GM19452 (cell line): ENCODE measurements around the gene TPPP.
"Not testable (repeated sequence)": the region's sequence is repeated elsewhere in the genome, so short reads cannot be mapped to it uniquely, and the experiment has no call there.

Source experiments
- ATAC-seq: cut with Tn5 transposase; IDR thresholded peaks from one replicate; pipeline ENCODE4 v1.9.1; 2021; ENCODE audit not compliant: unreplicated experiment

TPPP gene

GRCh38 chr5:693271-694041 is at the start of gene TPPP:
TPPP (minus strand) TSS chr5:693352; CDS start chr5:678060, 15,292 bp downstream.
- peak; percentile 78 for ATAC-seq

- ATAC-seq, result not testable (repeated sequence)
Observed at GRCh38 chr5:742276-742675, 49.1 kb upstream of the TPPP start.

- ATAC-seq, result not testable (repeated sequence)
Observed at GRCh38 chr5:734145-734544, 41.0 kb upstream of the TPPP start.

- not testable (repeated sequence) for ATAC-seq
Observed at GRCh38 chr5:732754-733454, 39.8 kb upstream of the TPPP start.

- ATAC-seq, result not testable (repeated sequence)
Observed at GRCh38 chr5:729225-729624, 36.1 kb upstream of the TPPP start.

- ATAC-seq, result not testable (repeated sequence)
Observed at GRCh38 chr5:727087-727486, 33.9 kb upstream of the TPPP start.

GRCh38 chr5:723865-724264 is 30.7 kb upstream of the TPPP start:
- ATAC-seq, result not testable (repeated sequence)

GRCh38 chr5:723309-723708 is 30.2 kb upstream of the TPPP start:
- not testable (repeated sequence) for ATAC-seq

GRCh38 chr5:719379-719778 is 26.2 kb upstream of the TPPP start:
- ATAC-seq, result not testable (repeated sequence)

- no peak for ATAC-seq
Observed at GRCh38 chr5:717143-717542, 24.0 kb upstream of the TPPP start.

- ATAC-seq, result not testable (repeated sequence)
Observed at GRCh38 chr5:716740-717139, 23.6 kb upstream of the TPPP start.

GRCh38 chr5:715636-716035 is 22.5 kb upstream of the TPPP start:
- ATAC-seq, result not testable (repeated sequence)

- not testable (repeated sequence) for ATAC-seq
Observed at GRCh38 chr5:714215-715118, 21.3 kb upstream of the TPPP start.

GRCh38 chr5:713686-714085 is 20.5 kb upstream of the TPPP start:
- not testable (repeated sequence) for ATAC-seq

- not testable (repeated sequence) for ATAC-seq
Observed at GRCh38 chr5:708848-709517, 15.8 kb upstream of the TPPP start.

- not testable (repeated sequence) for ATAC-seq
Observed at GRCh38 chr5:708374-708773, 15.2 kb upstream of the TPPP start.

GRCh38 chr5:706127-706526 is 13.0 kb upstream of the TPPP start:
- not testable (repeated sequence) for ATAC-seq

- not testable (repeated sequence) for ATAC-seq
Observed at GRCh38 chr5:696753-697702, 3.9 kb upstream of the TPPP start.

- ATAC-seq, result not testable (repeated sequence)
Observed at GRCh38 chr5:696191-696590, 3.0 kb upstream of the TPPP start.
